Astrocyte (in vitro differentiated cells and primary cell): ENCODE results near the gene VPS39. TPM values are rescaled to one million over a fixed set of nuclear protein-coding genes. Genes with fewer than 3 reads are reported as not detected.

Source experiments
- DNase-seq: peaks from one replicate; pipeline ENCODE4 v3.0.0-alpha.2; 2010; ENCODE audit warnings: low read depth
- FAIRE-seq: peaks from 2 replicates; lab custom pipeline; 2011; peaks lifted over from hg19 to GRCh38; lab: Jason Lieb, UNC
- H2AFZ ChIP-seq: 2 replicates; pipeline ENCODE4 v1.6.0; 2012; ENCODE audit warnings: low read depth, low read length, inconsistent platforms
- H3K27ac ChIP-seq: 2 replicates; pipeline ENCODE4 v1.5.1; 2011; ENCODE audit warnings: low read depth, low read length, inconsistent platforms
- H3K27me3 ChIP-seq: 2 replicates; pipeline ENCODE4 v1.6.0; 2011; ENCODE audit warnings: low read length, inconsistent platforms; ENCODE audit not compliant: insufficient read depth
- H3K36me3 ChIP-seq: 2 replicates; pipeline ENCODE4 v1.5.1; 2011; ENCODE audit warnings: low read length, inconsistent platforms; ENCODE audit not compliant: insufficient read depth
- H3K4me1 ChIP-seq: 2 replicates; pipeline ENCODE4 v1.5.1; 2011; ENCODE audit warnings: low read length, inconsistent platforms; ENCODE audit not compliant: insufficient read depth
- H3K4me2 ChIP-seq: 2 replicates; pipeline ENCODE4 v1.6.0; 2012; ENCODE audit warnings: low read length, inconsistent platforms
- H3K4me3 ChIP-seq: 2 replicates; pipeline ENCODE4 v1.5.1; 2011; ENCODE audit warnings: low read depth, mild to moderate bottlenecking, low read length, inconsistent platforms; ENCODE audit not compliant: insufficient read depth
- H3K79me2 ChIP-seq: 2 replicates; pipeline ENCODE4 v1.6.0; 2012; ENCODE audit warnings: mild to moderate bottlenecking, low read length, inconsistent platforms; ENCODE audit not compliant: insufficient read depth
- H3K9ac ChIP-seq: 2 replicates; pipeline ENCODE4 v1.6.0; 2012; ENCODE audit warnings: mild to moderate bottlenecking, low read length, inconsistent platforms
- H3K9me3 ChIP-seq: 2 replicates; pipeline ENCODE4 v1.5.1; 2012; ENCODE audit warnings: low read depth, mild to moderate bottlenecking, low read length, inconsistent platforms; ENCODE audit not compliant: insufficient read depth
- H4K20me1 ChIP-seq: 2 replicates; pipeline ENCODE4 v1.6.0; 2012; ENCODE audit warnings: low read length, inconsistent platforms; ENCODE audit not compliant: insufficient read depth
- H3K27ac Mint-ChIP-seq: one replicate; pipeline ENCODE4 v1.8.0; 2021; ENCODE audit warnings: mild to moderate bottlenecking, mixed read lengths; ENCODE audit not compliant: unreplicated experiment
- H3K27me3 Mint-ChIP-seq: one replicate; pipeline ENCODE4 v1.8.0; 2021; ENCODE audit warnings: low read depth, mixed read lengths; ENCODE audit not compliant: unreplicated experiment
- H3K36me3 Mint-ChIP-seq: one replicate; pipeline ENCODE4 v1.8.0; 2021; ENCODE audit warnings: low read depth, mixed read lengths; ENCODE audit not compliant: unreplicated experiment
- H3K4me1 Mint-ChIP-seq: one replicate; pipeline ENCODE4 v1.8.0; 2021; ENCODE audit warnings: low read depth, mixed read lengths; ENCODE audit not compliant: unreplicated experiment
- H3K4me3 Mint-ChIP-seq: one replicate; pipeline ENCODE4 v1.8.0; 2021; ENCODE audit warnings: mild to moderate bottlenecking, moderate library complexity, mixed read lengths; ENCODE audit not compliant: unreplicated experiment
- H3K9me3 Mint-ChIP-seq: one replicate; pipeline ENCODE4 v1.8.0; 2021; ENCODE audit warnings: mild to moderate bottlenecking, mixed read lengths; ENCODE audit not compliant: unreplicated experiment
- EZH2 ChIP-seq: IDR thresholded peaks from 2 replicates; pipeline ENCODE4 v1.6.1; 2012; ENCODE audit warnings: mild to moderate bottlenecking, low read length, inconsistent platforms; ENCODE audit not compliant: insufficient read depth
- total RNA-seq: library from RNA; stranded (reverse); gene quantifications from 2 replicates; pipeline ENCODE4 v1.2.1, GENCODE V29; 2021
- TF ChIP-seq, protein P1 (sequence below): IDR thresholded peaks from 2 replicates; pipeline ENCODE4 v1.5.1; 2011; ENCODE audit warnings: low read depth, mild to moderate bottlenecking, inconsistent platforms, low read length, moderate library complexity; ENCODE audit not compliant: insufficient read depth

The VPS39 gene
- total RNA-seq, 1 donor from 2014 or later: 60.6 TPM

DNA sequence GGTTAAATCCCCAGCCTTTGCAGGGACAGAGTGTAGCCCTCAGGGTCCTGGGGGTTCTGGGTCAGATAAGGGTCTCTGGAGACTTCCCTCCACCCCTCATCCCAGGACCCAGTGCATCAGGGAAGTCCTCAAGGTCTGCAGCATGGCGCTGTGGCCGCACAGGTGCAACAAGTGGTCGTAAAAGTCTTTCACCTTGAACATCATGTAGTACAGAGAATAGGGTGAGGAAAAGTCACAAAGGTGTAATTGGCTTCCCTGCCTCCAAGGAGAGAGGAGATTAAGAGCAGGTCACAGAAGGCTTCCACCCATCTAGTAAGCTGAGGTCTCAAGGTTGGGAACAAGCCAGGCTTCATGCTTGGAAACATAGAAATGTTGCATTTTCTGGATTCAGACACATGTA lies 84.6 kb downstream of the VPS39 start:
- H3K27ac ChIP-seq: no peak overlapping the region
- H3K4me1 ChIP-seq: no peaks in the 10 kb centered on the region
- no peak overlapping the region for H3K4me3 ChIP-seq
- no peak for DNase-seq
- H3K9ac ChIP-seq: no peak overlapping the region
- H3K4me2 ChIP-seq: no peak overlapping the region
- peaks cover 23% of the 10 kb centered on the region for H3K27me3 Mint-ChIP-seq
- no peak overlapping the region for H3K27ac Mint-ChIP-seq
- TF ChIP-seq EZH2: no peak
- TF ChIP-seq, protein P1, sequence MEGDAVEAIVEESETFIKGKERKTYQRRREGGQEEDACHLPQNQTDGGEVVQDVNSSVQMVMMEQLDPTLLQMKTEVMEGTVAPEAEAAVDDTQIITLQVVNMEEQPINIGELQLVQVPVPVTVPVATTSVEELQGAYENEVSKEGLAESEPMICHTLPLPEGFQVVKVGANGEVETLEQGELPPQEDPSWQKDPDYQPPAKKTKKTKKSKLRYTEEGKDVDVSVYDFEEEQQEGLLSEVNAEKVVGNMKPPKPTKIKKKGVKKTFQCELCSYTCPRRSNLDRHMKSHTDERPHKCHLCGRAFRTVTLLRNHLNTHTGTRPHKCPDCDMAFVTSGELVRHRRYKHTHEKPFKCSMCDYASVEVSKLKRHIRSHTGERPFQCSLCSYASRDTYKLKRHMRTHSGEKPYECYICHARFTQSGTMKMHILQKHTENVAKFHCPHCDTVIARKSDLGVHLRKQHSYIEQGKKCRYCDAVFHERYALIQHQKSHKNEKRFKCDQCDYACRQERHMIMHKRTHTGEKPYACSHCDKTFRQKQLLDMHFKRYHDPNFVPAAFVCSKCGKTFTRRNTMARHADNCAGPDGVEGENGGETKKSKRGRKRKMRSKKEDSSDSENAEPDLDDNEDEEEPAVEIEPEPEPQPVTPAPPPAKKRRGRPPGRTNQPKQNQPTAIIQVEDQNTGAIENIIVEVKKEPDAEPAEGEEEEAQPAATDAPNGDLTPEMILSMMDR: no peak
- no peaks in the 10 kb centered on the region for H4K20me1 ChIP-seq
- H2AFZ ChIP-seq: no peak overlapping the region
- peaks cover 2% of the 10 kb centered on the region for H3K36me3 Mint-ChIP-seq
- H3K79me2 ChIP-seq: no peaks in the 10 kb centered on the region
- H3K9me3 Mint-ChIP-seq: no peaks in the 10 kb centered on the region
- H3K4me3 Mint-ChIP-seq: no peak overlapping the region
- no peaks in the 10 kb centered on the region for H3K9me3 ChIP-seq
- peaks cover 51% of the 10 kb centered on the region for H3K27me3 ChIP-seq
- FAIRE-seq: no peak
- H3K36me3 ChIP-seq: no peaks in the 10 kb centered on the region
- H3K4me1 Mint-ChIP-seq: no peaks in the 10 kb centered on the region

DNA sequence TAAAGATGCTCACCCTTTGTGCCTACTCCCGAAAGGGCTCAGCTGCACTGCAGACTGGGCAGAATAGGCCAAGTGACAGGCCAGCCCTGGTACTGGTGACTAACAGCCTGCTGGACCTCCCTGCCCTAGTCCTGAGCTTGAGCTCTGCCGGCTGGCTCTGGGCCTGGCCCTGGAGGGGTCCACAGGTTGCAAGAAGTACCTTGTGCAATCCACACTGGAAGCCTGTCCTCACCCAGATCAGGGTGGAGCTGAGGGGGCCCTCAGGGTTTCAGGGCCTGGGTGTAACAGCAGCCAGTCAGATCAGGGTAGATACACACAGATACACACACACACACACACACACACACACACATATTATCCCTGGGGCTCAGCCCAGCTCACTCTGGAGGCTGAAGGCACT lies 86.4 kb downstream of the VPS39 start:
- no peaks in the 10 kb centered on the region for H4K20me1 ChIP-seq
- FAIRE-seq: no peak
- no peak overlapping the region for H2AFZ ChIP-seq
- no peak overlapping the region for H3K27ac ChIP-seq
- TF ChIP-seq, protein P1: no peak
- no peak for TF ChIP-seq EZH2
- no peak overlapping the region for H3K4me3 Mint-ChIP-seq
- peaks cover 2% of the 10 kb centered on the region for H3K36me3 Mint-ChIP-seq
- no peak overlapping the region for H3K4me3 ChIP-seq
- peaks cover 55% of the 10 kb centered on the region for H3K27me3 ChIP-seq
- H3K4me1 Mint-ChIP-seq: no peaks in the 10 kb centered on the region
- DNase-seq: no peak
- H3K4me1 ChIP-seq: no peaks in the 10 kb centered on the region
- no peak overlapping the region for H3K27ac Mint-ChIP-seq
- no peak overlapping the region for H3K4me2 ChIP-seq
- H3K9me3 Mint-ChIP-seq: no peaks in the 10 kb centered on the region
- H3K9ac ChIP-seq: no peak overlapping the region
- no peaks in the 10 kb centered on the region for H3K79me2 ChIP-seq
- H3K27me3 Mint-ChIP-seq: peaks cover 23% of the 10 kb centered on the region
- no peaks in the 10 kb centered on the region for H3K9me3 ChIP-seq
- H3K36me3 ChIP-seq: no peaks in the 10 kb centered on the region

DNA sequence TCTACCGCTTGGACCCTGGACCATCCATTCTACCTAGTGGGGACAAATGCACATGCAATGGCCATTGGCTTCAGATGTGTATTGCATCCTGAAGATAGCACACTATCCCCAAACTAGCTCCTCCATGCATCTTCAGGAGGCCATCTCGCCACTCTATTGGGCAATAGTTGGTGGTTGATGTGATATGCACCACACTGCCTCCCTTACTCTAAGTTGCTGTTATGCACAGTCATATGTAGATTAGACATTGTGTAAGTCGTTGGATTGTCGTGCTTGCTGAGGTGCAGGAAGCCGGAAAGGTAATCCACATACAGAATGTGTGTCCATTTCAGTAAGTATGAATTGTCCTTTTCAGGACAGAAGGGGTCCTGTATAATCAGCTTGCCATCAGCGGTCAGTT lies 87.1 kb downstream of the VPS39 start:
- Histone ChIP-seq H3K9ac (no peak overlapping the region), H3K4me1 (no peaks in the 10 kb centered on the region), H4K20me1 (no peaks in the 10 kb centered on the region), H3K4me2 (no peak overlapping the region), H3K79me2 (no peaks in the 10 kb centered on the region), H3K27ac (no peak overlapping the region), H2AFZ (no peak overlapping the region), H3K27me3 (peaks cover 55% of the 10 kb centered on the region), H3K4me3 (no peak overlapping the region), H3K9me3 (no peaks in the 10 kb centered on the region), H3K36me3 (no peaks in the 10 kb centered on the region)
- Mint-ChIP-seq H3K27me3 (peaks cover 23% of the 10 kb centered on the region), H3K4me1 (no peaks in the 10 kb centered on the region), H3K9me3 (peaks cover 2% of the 10 kb centered on the region), H3K4me3 (no peak overlapping the region), H3K27ac (no peak overlapping the region), H3K36me3 (peaks cover 2% of the 10 kb centered on the region)
- DNase-seq: no peak
- TF ChIP-seq, protein P1: no peak
- TF ChIP-seq EZH2: no peak
- FAIRE-seq: no peak
